ENCODE results near the gene FARSA.
"Not testable (repeated sequence)": the region's sequence is repeated elsewhere in the genome, so short reads cannot be mapped to it uniquely, and the experiment has no call there.

FARSA gene

DNA sequence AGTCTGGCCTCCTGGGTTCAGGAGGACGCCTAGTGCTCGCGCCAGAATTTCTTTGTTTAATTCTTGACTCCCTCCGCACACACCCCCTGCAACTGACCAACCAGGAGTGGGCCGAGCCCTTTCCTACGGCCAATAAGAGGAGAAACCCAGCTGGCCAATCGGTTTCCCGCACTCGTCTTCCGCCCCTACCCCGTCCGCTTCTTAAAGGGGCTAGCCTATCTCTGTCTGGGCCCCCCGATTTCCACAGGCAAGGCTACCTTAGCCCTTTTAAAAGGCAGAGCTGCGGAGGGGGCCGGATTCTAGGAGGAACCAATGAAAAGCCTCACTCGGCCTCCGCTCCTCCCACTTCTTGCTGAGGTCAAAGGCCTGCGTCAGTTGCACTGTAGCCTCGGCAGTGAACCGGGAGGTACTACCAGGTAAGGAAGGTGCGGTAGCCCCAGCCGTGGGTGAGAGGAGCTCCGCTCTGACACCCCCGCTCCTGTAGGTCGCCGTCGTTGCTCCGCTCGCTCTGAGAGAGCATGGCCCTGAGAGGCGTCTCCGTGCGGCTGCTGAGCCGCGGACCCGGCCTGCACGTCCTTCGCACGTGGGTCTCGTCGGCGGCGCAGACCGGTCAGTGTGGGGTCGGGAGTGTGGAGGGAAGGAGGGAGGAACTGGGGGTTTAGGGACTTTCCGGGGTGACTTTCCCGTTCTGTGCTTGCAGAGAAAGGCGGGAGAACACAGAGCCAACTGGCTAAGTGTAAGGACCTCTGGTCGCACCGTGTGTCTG is 42.5 kb downstream of the FARSA start, which contains the start of gene GCDH:
TSS of gene GCDH (plus strand) at position 374 of the 766 bp plus-strand sequence. CDS start at position 519, 145 bp downstream.
- peak; percentile 95 to 98 for DNase-seq (ENCODE audit: low read depth in 2 of 2)

DNA sequence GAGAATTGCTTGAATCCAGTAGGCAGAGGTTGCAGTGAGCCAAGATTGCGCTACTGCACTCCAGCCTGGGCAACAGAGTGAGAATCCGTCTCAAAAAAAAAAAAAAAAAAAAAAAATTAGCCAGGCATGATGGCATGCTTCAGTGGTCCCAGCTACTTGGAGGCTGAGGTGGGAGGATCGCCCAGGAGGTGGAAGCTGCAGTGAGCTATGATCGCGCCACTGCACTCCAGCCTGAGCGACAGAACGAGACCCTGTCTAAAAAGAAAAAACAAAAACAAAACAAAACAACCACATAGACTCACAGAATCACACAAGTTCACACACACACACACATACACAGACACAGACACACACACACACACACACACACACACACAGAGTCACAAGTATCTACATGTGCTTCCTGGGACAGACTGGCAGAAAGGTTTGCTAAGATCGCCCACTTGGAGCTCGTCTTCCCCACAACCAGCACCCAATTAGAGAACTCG is 43.2 kb downstream of the FARSA start:
- not testable (repeated sequence) for DNase-seq (ENCODE audit: low read depth in 2 of 2)

DNA sequence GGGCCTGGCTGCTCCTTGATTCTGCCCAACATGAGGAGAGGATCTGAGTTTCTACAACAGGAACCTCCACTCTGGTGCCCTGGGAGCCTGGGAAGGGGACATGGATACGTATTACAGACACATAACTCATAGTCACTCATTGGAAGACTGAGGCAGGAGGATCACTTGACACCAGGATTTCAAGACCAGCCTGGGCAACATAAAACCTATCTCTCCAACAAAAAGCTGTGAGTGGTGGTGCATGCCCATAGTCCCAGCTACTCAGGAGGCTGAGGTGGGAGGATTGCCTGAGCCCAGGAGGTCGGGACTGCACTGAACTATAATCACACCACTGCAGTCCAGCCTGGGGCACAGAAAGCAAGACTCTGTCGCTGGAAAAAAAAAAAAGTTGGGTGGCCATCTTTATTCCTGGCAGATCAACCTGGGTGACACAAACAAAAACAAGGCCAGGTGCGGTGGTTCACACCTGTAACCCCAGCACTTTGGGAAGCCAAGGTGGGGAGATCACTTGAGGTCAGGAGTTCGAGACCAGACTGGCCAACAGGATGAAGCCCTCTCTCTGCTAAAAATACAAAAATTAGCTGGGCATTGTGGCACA is 45.4 kb downstream of the FARSA start:
- no peak for DNase-seq (ENCODE audit: low read depth in 2 of 2)

GRCh38 chr19:12886969-12887747 is 46.4 kb downstream of the FARSA start, which contains the start of gene KLF1:
Gene KLF1, minus strand, starts transcription at chr19:12887201. Its CDS starts 61 bp downstream, at chr19:12887140.
- DNase-seq (ENCODE audit: low read depth in 2 of 2): no peak

- DNase-seq (ENCODE audit: low read depth in 2 of 2): no peak
Observed at GRCh38 chr19:12886651-12886968, 46.9 kb downstream of the FARSA start.

- no peak for DNase-seq (ENCODE audit: low read depth in 2 of 2)
Observed at GRCh38 chr19:12885749-12886650, 47.5 kb downstream of the FARSA start.

DNA sequence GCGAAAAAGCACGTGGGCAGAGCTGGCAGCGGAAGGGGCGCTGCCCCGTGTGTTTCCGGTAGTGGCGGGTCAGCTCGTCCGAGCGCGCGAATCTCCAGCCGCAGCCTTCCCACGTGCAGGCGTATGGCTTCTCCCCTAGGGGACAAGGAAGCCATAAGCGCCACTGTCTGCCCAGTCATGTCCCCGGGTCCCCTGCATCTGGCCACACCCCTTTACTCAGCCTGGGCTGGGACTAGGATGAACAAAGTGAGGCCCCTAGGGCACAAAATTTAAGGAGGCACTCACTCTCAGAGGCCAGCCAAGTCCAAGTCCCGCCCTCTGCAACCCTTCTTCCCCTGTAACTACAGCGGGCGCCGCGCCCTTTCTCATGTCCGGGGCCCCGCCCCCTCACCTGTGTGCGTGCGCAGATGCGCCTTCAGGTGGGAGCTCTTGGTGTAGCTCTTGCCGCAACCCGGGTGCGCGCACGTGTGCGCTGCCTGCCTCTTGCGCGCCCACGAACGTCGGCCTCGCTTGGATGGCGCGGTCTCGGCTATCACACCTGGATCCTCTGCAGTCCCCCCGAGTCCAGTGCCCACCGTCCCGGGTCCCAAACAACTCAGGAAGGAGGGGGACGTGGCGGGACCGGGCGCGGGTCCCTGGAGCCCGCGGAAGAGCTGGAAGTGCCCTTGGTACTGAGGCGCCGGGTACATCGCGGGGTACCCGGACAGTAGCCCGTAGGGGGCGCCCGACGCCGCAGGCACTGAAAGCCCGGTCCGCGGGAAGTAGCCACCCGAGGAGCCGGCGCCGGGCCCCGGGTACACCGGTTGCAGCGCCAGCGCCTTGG is 48.4 kb downstream of the FARSA start:
- DNase-seq (ENCODE audit: low read depth in 2 of 2): peak; percentile 91 to 94

- DNase-seq (ENCODE audit: low read depth in 2 of 2): no peak
Observed at GRCh38 chr19:12884627-12884925, 48.9 kb downstream of the FARSA start.

GRCh38 chr19:12884202-12884601 is 49.3 kb downstream of the FARSA start:
- no peak for DNase-seq (ENCODE audit: low read depth in 2 of 2)

- no peak for DNase-seq (ENCODE audit: low read depth in 2 of 2)
Observed at GRCh38 chr19:12882589-12882988, 50.9 kb downstream of the FARSA start.

DNA sequence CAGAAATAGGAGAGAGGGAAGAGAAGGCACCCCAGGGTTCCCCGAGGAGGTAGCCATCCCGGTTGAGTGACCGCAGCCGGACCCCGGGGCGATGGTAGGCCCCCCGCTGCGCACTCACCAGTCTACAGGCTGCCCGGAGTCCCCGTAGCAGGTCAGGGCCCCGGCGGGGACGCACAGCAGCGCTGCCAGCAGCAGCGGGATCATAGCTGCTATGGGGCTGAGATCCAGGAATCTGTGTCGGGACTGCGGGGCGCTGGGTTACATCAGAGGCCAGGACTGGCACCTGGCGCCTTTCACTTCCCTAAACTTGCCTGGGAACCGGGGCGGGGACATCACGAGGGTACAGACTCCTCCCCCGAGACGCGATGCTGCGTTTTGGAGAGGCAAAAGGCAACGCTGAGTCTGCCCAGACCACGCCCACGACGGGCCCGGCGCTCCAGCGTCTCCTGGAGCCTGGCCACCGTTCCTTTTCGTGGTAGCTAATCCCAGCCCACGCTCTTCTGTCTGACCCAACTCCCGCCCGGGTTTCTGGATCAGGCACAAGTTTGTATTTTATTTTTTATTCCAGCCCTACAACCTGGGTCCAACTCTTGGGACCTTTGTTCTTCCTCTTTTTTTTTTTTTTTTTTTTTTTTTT is 52.2 kb downstream of the FARSA start, which contains the start of gene DNASE2:
TSS of gene DNASE2 (minus strand) at position 278 of the 637 bp plus-strand sequence. CDS start at position 204, 74 bp downstream.
- DNase-seq (ENCODE audit: low read depth in 2 of 2): peak; percentile 84 to 92

- no peak for DNase-seq (ENCODE audit: low read depth in 2 of 2)
Observed at GRCh38 chr19:12880551-12881171, 52.9 kb downstream of the FARSA start.

GRCh38 chr19:12875086-12875485 is 58.4 kb downstream of the FARSA start:
- DNase-seq (ENCODE audit: low read depth in 2 of 2): no peak

GRCh38 chr19:12873891-12874745 is 59.4 kb downstream of the FARSA start:
- no peak for DNase-seq (ENCODE audit: low read depth in 2 of 2)

GRCh38 chr19:12872941-12873890 is 60.3 kb downstream of the FARSA start:
- DNase-seq (ENCODE audit: low read depth in 2 of 2): peak; percentile 54 to 76
